ENCODE data around the gene SHD.

DNA sequence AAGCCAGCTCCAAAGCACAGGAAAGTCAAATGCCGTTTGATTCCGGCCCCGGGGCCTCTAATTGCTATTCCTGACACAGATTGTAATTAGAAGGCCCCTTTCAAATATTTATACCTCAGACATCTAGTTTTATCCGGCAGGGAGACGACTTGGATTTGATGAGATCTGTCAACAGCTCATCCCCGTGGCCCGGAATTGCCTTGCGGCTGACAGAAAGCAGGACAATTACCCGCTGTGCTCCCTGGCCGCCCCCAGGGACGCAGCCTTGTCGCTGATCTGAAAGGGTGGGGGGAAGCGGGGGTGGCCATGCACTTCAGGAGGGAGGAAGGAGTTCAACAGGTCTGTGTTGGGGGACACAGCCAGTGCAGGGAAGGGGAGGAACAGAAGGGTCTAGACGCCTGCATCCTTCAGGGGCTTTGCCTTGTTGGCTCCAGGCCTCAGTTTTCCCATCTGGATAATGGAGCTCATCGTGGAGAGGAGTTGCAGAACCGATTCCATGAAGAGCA lies 1.8 kb upstream of the SHD start:
- no peak for TF ChIP-seq CTCF (IDR thresholded peaks at IDR 0.05 in 8 of 11, conservative IDR thresholded peaks at IDR 0.05 in 3 of 11)
- no peak for TF ChIP-seq POLR2AphosphoS5 (IDR thresholded peaks at IDR 0.05)
